ENCODE results near the gene TTC28. TPM values are rescaled to one million over a fixed set of nuclear protein-coding genes. Genes with fewer than 3 reads are reported as not detected.
A peak's percentile ranks its signal among the peaks of the same experiment; 100 is the strongest.
"Not testable (repeated sequence)": the region's sequence is repeated elsewhere in the genome, so short reads cannot be mapped to it uniquely, and the experiment has no call there.

TTC28 gene
- total RNA-seq, 1 donor from 2014 or later: 13.5 TPM

DNA sequence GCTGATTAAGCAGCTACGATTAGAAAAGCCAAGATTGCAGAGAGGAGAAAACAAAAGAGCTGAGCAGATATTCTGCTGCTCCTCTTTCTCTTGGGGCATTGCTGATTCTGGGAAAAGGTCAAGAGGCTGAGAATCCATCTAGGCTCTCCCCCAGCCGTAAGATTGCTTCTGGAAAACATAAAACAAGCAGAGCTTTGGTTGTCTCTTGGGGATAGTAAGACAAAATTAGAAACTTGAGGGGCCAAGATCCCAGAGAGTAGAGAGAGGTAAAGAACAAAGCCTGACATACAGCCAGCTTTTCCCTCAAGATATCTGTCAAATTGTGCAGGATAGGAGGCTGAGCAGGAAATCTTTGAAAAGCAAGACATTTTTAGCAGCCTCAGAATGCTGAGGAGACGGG, 158.2 kb downstream of the TTC28 start:
- Histone ChIP-seq H3K36me3 (ENCODE audit: control insufficient read depth, insufficient read depth, low read length) (no peaks in the 10 kb centered on the region), H3K27me3 (ENCODE audit: control insufficient read depth, insufficient read depth, low read length) (no peaks in the 10 kb centered on the region), H3K4me3 (ENCODE audit: low read depth, low read length) (no peak overlapping the region)
- TF ChIP-seq, protein P1, sequence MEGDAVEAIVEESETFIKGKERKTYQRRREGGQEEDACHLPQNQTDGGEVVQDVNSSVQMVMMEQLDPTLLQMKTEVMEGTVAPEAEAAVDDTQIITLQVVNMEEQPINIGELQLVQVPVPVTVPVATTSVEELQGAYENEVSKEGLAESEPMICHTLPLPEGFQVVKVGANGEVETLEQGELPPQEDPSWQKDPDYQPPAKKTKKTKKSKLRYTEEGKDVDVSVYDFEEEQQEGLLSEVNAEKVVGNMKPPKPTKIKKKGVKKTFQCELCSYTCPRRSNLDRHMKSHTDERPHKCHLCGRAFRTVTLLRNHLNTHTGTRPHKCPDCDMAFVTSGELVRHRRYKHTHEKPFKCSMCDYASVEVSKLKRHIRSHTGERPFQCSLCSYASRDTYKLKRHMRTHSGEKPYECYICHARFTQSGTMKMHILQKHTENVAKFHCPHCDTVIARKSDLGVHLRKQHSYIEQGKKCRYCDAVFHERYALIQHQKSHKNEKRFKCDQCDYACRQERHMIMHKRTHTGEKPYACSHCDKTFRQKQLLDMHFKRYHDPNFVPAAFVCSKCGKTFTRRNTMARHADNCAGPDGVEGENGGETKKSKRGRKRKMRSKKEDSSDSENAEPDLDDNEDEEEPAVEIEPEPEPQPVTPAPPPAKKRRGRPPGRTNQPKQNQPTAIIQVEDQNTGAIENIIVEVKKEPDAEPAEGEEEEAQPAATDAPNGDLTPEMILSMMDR (IDR thresholded peaks at IDR 0.05; ENCODE audit: insufficient read depth, low read length, poor library complexity, severe bottlenecking): no peak
- DNase-seq (ENCODE audit: low read depth): no peak

DNA sequence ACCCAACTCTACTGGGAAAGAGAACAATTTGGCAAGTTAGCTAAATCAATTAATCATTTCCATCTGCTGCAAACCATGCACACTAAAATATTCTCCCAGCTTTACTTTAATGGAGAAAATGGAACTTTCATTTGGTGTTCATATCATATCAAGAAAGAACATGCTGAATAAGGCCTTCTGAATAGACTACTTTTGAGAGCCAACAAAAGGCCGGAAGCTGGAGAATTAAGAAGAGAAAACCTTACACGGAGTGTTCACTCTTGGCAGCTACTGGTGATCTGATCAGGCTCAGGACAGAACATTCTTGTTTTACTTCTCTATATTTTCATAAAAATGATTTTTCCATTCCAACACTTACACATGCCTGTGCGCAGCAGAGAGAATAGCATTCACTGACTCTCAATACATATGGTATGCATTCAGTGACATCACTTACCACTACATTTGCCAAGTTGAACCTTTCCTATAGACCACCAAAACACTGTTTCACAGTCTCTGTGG, 165.3 kb downstream of the TTC28 start:
- DNase-seq (ENCODE audit: low read depth): no peak
- Histone ChIP-seq H3K27me3 (ENCODE audit: control insufficient read depth, insufficient read depth, low read length) (no peaks in the 10 kb centered on the region), H3K4me3 (ENCODE audit: low read depth, low read length) (no peak overlapping the region), H3K36me3 (ENCODE audit: control insufficient read depth, insufficient read depth, low read length) (no peaks in the 10 kb centered on the region)
- TF ChIP-seq, protein P1 (IDR thresholded peaks at IDR 0.05; ENCODE audit: insufficient read depth, low read length, poor library complexity, severe bottlenecking): no peak

DNA sequence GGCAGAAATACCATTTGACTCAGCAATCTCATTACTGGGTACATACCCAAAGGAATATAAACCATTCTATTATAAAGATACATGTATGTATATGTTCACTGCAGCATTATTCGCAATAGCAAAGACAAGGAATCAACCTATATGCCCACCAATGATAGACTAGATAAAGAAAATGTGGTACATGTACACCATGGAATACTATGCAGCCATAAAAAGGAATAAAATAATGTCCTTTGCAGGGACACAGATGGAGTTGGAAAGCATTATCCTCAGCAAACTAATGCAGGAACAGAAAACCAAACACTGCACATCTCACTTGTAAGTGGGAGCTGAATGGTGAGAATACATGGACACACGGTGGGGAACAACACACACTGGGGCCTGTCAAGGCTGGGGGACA, 167.3 kb downstream of the TTC28 start:
- not testable (repeated sequence) for DNase-seq (ENCODE audit: low read depth); H3K4me3 ChIP-seq (ENCODE audit: low read depth, low read length); H3K27me3 ChIP-seq (ENCODE audit: control insufficient read depth, insufficient read depth, low read length); H3K36me3 ChIP-seq (ENCODE audit: control insufficient read depth, insufficient read depth, low read length)

DNA sequence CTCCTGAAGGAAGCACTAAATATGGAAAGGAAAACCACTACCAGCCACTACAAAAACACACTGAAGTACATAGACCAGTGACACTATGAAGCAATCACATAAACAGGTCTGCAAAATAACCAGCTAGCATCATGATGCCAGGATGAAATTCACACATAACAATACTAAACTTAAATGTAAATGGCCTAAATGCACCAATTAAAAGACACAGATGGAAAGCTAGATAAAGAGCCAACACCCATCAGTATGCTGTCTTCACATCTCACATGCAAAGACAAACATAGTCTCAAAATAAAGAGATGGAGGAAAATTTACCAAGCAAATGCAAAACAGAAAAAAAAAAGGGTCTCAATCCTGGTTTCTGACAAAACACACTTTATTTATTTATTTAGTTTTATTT, 171.7 kb downstream of the TTC28 start:
- Histone ChIP-seq H3K4me3 (ENCODE audit: low read depth, low read length) (no peak overlapping the region), H3K27me3 (ENCODE audit: control insufficient read depth, insufficient read depth, low read length) (no peaks in the 10 kb centered on the region), H3K36me3 (ENCODE audit: control insufficient read depth, insufficient read depth, low read length) (no peaks in the 10 kb centered on the region)
- DNase-seq (ENCODE audit: low read depth): no peak
- TF ChIP-seq, protein P1 (IDR thresholded peaks at IDR 0.05; ENCODE audit: insufficient read depth, low read length, poor library complexity, severe bottlenecking): no peak

DNA sequence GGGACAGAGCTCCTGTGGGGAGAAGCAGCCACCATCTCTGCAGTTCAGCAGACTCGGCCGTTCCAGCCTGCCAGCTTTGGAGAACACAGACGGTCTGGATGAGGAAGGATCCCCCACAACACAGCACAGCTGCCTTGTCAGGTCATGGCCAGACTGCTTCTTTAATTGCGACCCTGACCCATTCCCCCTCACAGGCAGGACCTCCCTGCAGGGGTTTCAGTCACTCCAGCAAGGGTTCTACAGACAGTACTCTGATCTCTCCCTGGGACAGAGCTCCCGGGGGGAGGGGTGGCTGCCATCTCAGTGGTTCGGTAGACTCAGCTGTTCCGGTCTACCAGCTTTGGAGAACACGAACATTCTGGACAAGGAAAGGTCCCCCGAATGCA, 173.5 kb downstream of the TTC28 start:
- no peak for DNase-seq (ENCODE audit: low read depth)
- TF ChIP-seq, protein P1 (IDR thresholded peaks at IDR 0.05; ENCODE audit: insufficient read depth, low read length, poor library complexity, severe bottlenecking): no peak
- Histone ChIP-seq H3K27me3 (ENCODE audit: control insufficient read depth, insufficient read depth, low read length) (no peaks in the 10 kb centered on the region), H3K4me3 (ENCODE audit: low read depth, low read length) (no peak overlapping the region), H3K36me3 (ENCODE audit: control insufficient read depth, insufficient read depth, low read length) (no peaks in the 10 kb centered on the region)

DNA sequence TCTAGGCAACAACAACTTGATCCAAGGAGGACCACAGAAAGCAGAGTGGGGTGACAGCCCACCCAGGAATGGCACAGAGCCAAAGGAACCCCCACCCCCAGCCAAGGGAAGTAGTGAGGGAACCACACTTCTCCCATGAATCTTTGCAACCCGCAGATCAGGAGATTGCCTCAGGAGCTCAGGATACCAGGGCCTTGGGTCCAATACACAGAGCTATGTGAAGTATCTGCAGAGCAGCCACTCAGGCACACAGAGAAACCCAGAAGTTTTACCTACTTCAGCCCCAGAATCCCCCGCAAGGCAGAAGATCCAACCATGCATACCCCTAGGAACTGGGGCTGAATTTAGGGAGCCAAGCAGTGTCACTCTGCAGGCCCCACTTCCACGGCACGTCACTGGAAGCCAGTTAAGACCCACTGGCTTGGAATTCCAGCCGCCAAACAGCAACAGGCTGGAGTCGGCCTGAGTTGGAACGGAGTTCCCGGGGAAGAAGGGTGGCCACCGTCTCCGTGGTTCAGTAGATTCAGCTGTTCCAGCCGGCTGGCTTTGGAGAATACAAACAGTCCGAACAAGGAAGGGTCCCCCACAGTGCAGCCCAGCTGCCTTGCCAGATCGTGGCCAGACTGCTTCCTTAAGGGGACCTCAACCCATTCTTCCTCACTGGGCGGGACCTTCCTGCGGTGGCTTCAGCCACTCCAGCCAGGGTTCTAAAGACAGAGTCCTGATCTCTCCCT, 174.1 kb downstream of the TTC28 start:
- no peak overlapping the region for H3K4me3 ChIP-seq (ENCODE audit: low read depth, low read length)
- TF ChIP-seq, protein P1 (IDR thresholded peaks at IDR 0.05; ENCODE audit: insufficient read depth, low read length, poor library complexity, severe bottlenecking): no peak
- no peaks in the 10 kb centered on the region for H3K27me3 ChIP-seq (ENCODE audit: control insufficient read depth, insufficient read depth, low read length)
- peak; percentile 10 for DNase-seq (ENCODE audit: low read depth)
- H3K36me3 ChIP-seq (ENCODE audit: control insufficient read depth, insufficient read depth, low read length): no peaks in the 10 kb centered on the region
